ENCODE data around the gene DIP2C.

DIP2C gene

GRCh38 chr10:507908-508444 is 181.5 kb downstream of the DIP2C start:
- in situ Hi-C loops (cut with MboI; ENCODE audit: low sequenced_read_pairs) = no loop called here

GRCh38 chr10:507355-507699 is 182.1 kb downstream of the DIP2C start:
- in situ Hi-C loops (cut with MboI; ENCODE audit: low sequenced_read_pairs) = no loop called here

GRCh38 chr10:506451-507354 is 182.8 kb downstream of the DIP2C start:
- in situ Hi-C loops (cut with MboI; ENCODE audit: low sequenced_read_pairs) = no loop called here

- in situ Hi-C loops (cut with MboI; ENCODE audit: low sequenced_read_pairs) = no loop called here
Measured at GRCh38 chr10:505419-505818, 184.0 kb downstream of the DIP2C start.

- in situ Hi-C loops (cut with MboI; ENCODE audit: low sequenced_read_pairs) = no loop called here
Measured at GRCh38 chr10:504806-505205, 184.7 kb downstream of the DIP2C start.

GRCh38 chr10:504121-504611 is 185.3 kb downstream of the DIP2C start:
- in situ Hi-C loops (cut with MboI; ENCODE audit: low sequenced_read_pairs) = no loop called here

GRCh38 chr10:501596-501995 is 187.9 kb downstream of the DIP2C start:
- in situ Hi-C loops (cut with MboI; ENCODE audit: low sequenced_read_pairs) = no loop called here

- in situ Hi-C loops (cut with MboI; ENCODE audit: low sequenced_read_pairs) = no loop called here
Measured at GRCh38 chr10:500876-501275, 188.6 kb downstream of the DIP2C start.

GRCh38 chr10:499991-500390 is 189.5 kb downstream of the DIP2C start:
- in situ Hi-C loops (cut with MboI; ENCODE audit: low sequenced_read_pairs) = no loop called here

GRCh38 chr10:498760-499435 is 190.6 kb downstream of the DIP2C start:
- in situ Hi-C loops (cut with MboI; ENCODE audit: low sequenced_read_pairs) = no loop called here

GRCh38 chr10:497898-498451 is 191.5 kb downstream of the DIP2C start:
- in situ Hi-C loops (cut with MboI; ENCODE audit: low sequenced_read_pairs) = no loop called here

- in situ Hi-C loops (cut with MboI; ENCODE audit: low sequenced_read_pairs) = no loop called here
Measured at GRCh38 chr10:497289-497688, 192.2 kb downstream of the DIP2C start.

- in situ Hi-C loops (cut with MboI; ENCODE audit: low sequenced_read_pairs) = no loop called here
Measured at GRCh38 chr10:494556-494955, 194.9 kb downstream of the DIP2C start.

- in situ Hi-C loops (cut with MboI; ENCODE audit: low sequenced_read_pairs) = no loop called here
Measured at GRCh38 chr10:494149-494542, 195.3 kb downstream of the DIP2C start.

- in situ Hi-C loops (cut with MboI; ENCODE audit: low sequenced_read_pairs) = no loop called here
Measured at GRCh38 chr10:493391-494148, 195.9 kb downstream of the DIP2C start.

- in situ Hi-C loops (cut with MboI; ENCODE audit: low sequenced_read_pairs) = no loop called here
Measured at GRCh38 chr10:492836-493235, 196.6 kb downstream of the DIP2C start.

- in situ Hi-C loops (cut with MboI; ENCODE audit: low sequenced_read_pairs) = no loop called here
Measured at GRCh38 chr10:491667-492424, 197.6 kb downstream of the DIP2C start.

GRCh38 chr10:490891-491571 is 198.4 kb downstream of the DIP2C start:
- in situ Hi-C loops (cut with MboI; ENCODE audit: low sequenced_read_pairs) = no loop called here

GRCh38 chr10:490256-490655 is 199.2 kb downstream of the DIP2C start:
- in situ Hi-C loops (cut with MboI; ENCODE audit: low sequenced_read_pairs) = no loop called here

GRCh38 chr10:489330-489729 is 200.1 kb downstream of the DIP2C start:
- in situ Hi-C loops (cut with MboI; ENCODE audit: low sequenced_read_pairs) = no loop called here
